Activated B cell treated with CpG ODN at 0.5 μM for 24 hours (primary cell): ENCODE data around the gene RBBP8. TPM values are rescaled to one million over a fixed set of nuclear protein-coding genes. Genes with fewer than 3 reads are reported as not detected.

Experiments
- ATAC-seq: fragments of 200-7000 bp; cut with Tn5 transposase; one replicate; pipeline ENCODE4 v1.10.0; 2021; ENCODE audit warnings: low read depth, mild to moderate bottlenecking, moderate library complexity
- CTCF ChIA-PET: fragments of 350-600 bp; sonication (Branson Sonifier 250); formaldehyde crosslinking; loops from one replicate; lab custom pipeline; 2021; ENCODE audit warnings: antibody characterized with exemption; lab: Charles Lee
- POLR2A ChIA-PET: fragments of 350-600 bp; sonication (Branson Sonifier 250); formaldehyde crosslinking; loops from one replicate; lab custom pipeline; 2021; ENCODE audit warnings: antibody characterized with exemption; lab: Charles Lee
- DNase-seq: peaks from one replicate; pipeline ENCODE4 v3.0.0; 2022
- H3K27ac Mint-ChIP-seq: one replicate; pipeline ENCODE4 v1.8.0; 2020; ENCODE audit warnings: mixed read lengths
- H3K27me3 Mint-ChIP-seq: one replicate; pipeline ENCODE4 v1.8.0; 2021; ENCODE audit warnings: mixed read lengths
- H3K36me3 Mint-ChIP-seq: one replicate; pipeline ENCODE4 v1.8.0; 2021; ENCODE audit warnings: low read depth, mixed read lengths
- H3K4me1 Mint-ChIP-seq: one replicate; pipeline ENCODE4 v1.8.0; 2021; ENCODE audit warnings: mixed read lengths
- H3K4me3 Mint-ChIP-seq: one replicate; pipeline ENCODE4 v1.8.0; 2020; ENCODE audit warnings: mild to moderate bottlenecking, mixed read lengths
- H3K9me3 Mint-ChIP-seq: one replicate; pipeline ENCODE4 v1.8.0; 2020; ENCODE audit warnings: mixed read lengths
- intact Hi-C: fragments of 100-400 bp; cut with micrococcal nuclease; formaldehyde crosslinking; loops from one replicate; pipeline ENCODE4 v1.15.1; 2024
- total RNA-seq: library from RNA; stranded (reverse); gene quantifications from 2 replicates; pipeline ENCODE4 v1.2.3, GENCODE V29; 2022
- TF ChIP-seq, protein P1 (sequence below): fragments of 200-600 bp; IDR thresholded peaks from one replicate; pipeline ENCODE4 v1.8.0; 2022; ENCODE audit warnings: antibody characterized with exemption, mild to moderate bottlenecking

Gene RBBP8
- total RNA-seq, 1 donor from 2014 or later = 29.3 TPM

- DNase-seq (no peak), ATAC-seq (no peak)
- no peaks in the 10 kb centered on the region for H3K27me3 Mint-ChIP-seq
- H3K4me3 Mint-ChIP-seq = no peak overlapping the region
- H3K27ac Mint-ChIP-seq = no peak overlapping the region
- H3K9me3 Mint-ChIP-seq = no peaks in the 10 kb centered on the region
- ChIA-PET CTCF (no interaction called here), POLR2A (no interaction called here)
- H3K4me1 Mint-ChIP-seq = peaks cover 2% of the 10 kb centered on the region
- H3K36me3 Mint-ChIP-seq = peaks cover 35% of the 10 kb centered on the region
- intact Hi-C loops = no loop called here
- TF ChIP-seq, protein P1, sequence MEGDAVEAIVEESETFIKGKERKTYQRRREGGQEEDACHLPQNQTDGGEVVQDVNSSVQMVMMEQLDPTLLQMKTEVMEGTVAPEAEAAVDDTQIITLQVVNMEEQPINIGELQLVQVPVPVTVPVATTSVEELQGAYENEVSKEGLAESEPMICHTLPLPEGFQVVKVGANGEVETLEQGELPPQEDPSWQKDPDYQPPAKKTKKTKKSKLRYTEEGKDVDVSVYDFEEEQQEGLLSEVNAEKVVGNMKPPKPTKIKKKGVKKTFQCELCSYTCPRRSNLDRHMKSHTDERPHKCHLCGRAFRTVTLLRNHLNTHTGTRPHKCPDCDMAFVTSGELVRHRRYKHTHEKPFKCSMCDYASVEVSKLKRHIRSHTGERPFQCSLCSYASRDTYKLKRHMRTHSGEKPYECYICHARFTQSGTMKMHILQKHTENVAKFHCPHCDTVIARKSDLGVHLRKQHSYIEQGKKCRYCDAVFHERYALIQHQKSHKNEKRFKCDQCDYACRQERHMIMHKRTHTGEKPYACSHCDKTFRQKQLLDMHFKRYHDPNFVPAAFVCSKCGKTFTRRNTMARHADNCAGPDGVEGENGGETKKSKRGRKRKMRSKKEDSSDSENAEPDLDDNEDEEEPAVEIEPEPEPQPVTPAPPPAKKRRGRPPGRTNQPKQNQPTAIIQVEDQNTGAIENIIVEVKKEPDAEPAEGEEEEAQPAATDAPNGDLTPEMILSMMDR = no peak
Observed at GRCh38 chr18:22987547-22988189, 54.5 kb downstream of the RBBP8 start.

- POLR2A ChIA-PET = no interaction called here
- Mint-ChIP-seq H3K27me3 (no peaks in the 10 kb centered on the region), H3K36me3 (peaks cover 37% of the 10 kb centered on the region), H3K4me1 (no peaks in the 10 kb centered on the region), H3K4me3 (no peak overlapping the region), H3K9me3 (no peaks in the 10 kb centered on the region), H3K27ac (no peak overlapping the region)
- ATAC-seq (no peak), DNase-seq (no peak)
- intact Hi-C loops = no loop called here
- TF ChIP-seq, protein P1 = no peak
- CTCF ChIA-PET = no interaction called here
Observed at GRCh38 chr18:22988208-22988607, 55.1 kb downstream of the RBBP8 start.

DNA sequence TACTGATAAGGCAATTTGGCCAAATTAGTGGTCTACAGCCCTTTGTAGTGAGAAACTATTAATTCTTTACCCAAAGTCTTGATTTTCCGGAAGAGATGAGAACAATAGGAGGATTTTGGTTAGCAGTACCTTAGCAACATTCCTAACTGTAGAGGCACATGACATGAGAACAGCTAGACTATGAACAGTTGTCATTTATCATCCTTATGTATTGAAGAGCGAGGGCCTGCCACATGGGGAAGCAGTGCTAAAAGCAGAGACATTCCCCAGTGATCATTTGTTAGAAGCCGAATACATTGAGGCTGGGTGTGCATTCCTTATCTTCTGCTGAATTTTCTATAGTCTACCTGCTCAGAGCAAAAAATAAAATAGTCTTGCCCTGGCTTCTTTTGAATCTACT, 65.2 kb downstream of the RBBP8 start:
- DNase-seq (no peak), ATAC-seq (no peak)
- ChIA-PET CTCF (no interaction called here), POLR2A (no interaction called here)
- Mint-ChIP-seq H3K36me3 (peaks cover 60% of the 10 kb centered on the region), H3K27me3 (no peaks in the 10 kb centered on the region), H3K27ac (no peak overlapping the region), H3K4me1 (no peaks in the 10 kb centered on the region), H3K4me3 (no peak overlapping the region), H3K9me3 (no peaks in the 10 kb centered on the region)
- intact Hi-C loops = no loop called here
- TF ChIP-seq, protein P1 = no peak

GRCh38 chr18:22999212-22999611, 66.1 kb downstream of the RBBP8 start:
- Mint-ChIP-seq H3K27ac (no peak overlapping the region), H3K4me1 (no peaks in the 10 kb centered on the region), H3K36me3 (peaks cover 60% of the 10 kb centered on the region), H3K4me3 (no peak overlapping the region), H3K27me3 (no peaks in the 10 kb centered on the region), H3K9me3 (no peaks in the 10 kb centered on the region)
- POLR2A ChIA-PET = no interaction called here
- CTCF ChIA-PET = no interaction called here
- intact Hi-C loops = no loop called here
- DNase-seq = no peak
- ATAC-seq = no peak
- TF ChIP-seq, protein P1 = no peak

DNA sequence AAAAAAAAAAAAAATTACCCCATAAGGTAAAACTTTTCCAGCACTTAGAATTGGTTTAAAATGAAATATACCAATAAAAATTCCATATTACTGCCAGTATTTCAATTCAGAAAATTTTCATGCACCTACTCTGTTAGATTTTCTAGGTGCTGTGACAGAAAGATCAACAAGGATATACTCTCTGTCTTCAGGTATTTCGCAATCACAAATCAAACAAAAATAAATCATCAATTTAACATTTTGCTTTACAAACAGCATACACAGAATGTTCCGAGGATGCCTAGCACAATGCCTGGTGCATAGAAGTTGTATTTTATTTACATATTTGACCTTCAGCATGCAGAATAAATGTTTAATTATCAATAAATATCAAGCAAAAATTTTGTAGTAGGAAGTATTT, 66.5 kb downstream of the RBBP8 start:
- ChIA-PET CTCF (no interaction called here), POLR2A (no interaction called here)
- Mint-ChIP-seq H3K36me3 (peaks cover 64% of the 10 kb centered on the region), H3K27ac (no peak overlapping the region), H3K4me1 (no peaks in the 10 kb centered on the region), H3K27me3 (no peaks in the 10 kb centered on the region), H3K9me3 (no peaks in the 10 kb centered on the region), H3K4me3 (no peak overlapping the region)
- intact Hi-C loops = no loop called here
- TF ChIP-seq, protein P1 = no peak
- ATAC-seq (no peak), DNase-seq (no peak)
